ENCODE data around the gene S100A12.

Gene S100A12

GRCh38 chr1:153368495-153368894, 6.9 kb downstream of the S100A12 start:
- no peak for DNase-seq (ENCODE audit: low read depth)

DNA sequence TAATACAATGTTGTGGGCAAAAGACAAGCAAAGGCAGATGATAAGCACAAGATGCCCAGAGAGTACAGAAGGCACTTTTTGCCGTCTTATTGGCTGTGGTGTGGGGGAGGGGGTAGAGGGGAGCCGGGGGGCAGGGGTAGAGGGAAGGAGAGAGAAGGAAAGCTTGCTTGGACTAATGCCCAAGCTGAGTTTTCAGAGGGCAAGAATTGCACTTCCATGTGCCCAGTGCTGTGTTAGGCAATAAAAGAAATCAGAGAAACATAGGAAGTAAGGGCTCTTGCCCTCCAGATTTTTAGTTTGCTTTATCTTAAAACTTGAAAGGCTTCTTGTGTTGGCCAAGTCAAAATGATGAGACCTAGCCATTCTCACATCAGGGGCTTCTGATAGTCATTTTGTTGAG, 8.3 kb downstream of the S100A12 start:
- no peak for DNase-seq (ENCODE audit: low read depth)

- DNase-seq (ENCODE audit: low read depth): no peak
Measured at GRCh38 chr1:153366261-153366660, 9.2 kb downstream of the S100A12 start.

DNA sequence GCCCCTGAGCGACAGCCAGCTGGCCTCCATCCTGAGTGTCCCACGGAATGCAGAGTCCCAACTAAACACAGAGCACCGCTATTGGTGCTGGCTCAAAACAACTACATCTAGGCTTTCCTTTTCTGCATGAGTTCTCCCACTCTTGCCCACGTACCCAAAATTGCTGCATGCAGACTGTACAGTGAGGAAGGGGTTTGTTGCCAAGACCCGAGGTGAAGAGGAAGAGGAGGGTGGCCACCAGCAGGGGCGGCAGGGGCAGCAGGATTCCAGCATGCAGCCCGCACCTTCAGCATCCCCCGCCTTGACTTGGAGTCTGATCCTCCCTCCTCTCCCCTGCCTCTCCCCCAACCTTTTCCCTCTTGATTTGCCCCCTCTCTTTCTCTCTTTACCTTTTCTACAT, 9.7 kb downstream of the S100A12 start:
- no peak for DNase-seq (ENCODE audit: low read depth)

GRCh38 chr1:153364766-153365666, 10.4 kb downstream of the S100A12 start:
- no peak for DNase-seq (ENCODE audit: low read depth)

DNA sequence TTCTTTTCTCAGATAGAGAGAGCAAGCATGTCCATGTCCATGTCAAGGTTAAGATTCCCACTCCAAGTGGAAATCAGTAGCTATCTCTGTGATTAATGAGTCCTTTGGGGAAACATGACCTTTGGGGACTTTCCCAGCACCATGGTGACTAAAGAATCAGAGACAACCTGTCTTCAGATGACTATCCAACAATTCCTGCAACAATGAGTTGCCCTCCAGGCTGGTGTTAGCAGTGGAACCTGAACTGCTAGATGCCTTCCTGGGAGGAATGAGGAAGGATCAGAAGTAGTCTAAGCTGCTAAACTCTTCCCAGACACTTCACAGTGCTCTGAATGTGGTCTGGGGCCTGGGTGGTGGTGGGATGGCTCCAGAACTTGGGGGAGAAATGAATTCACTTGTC, 11.3 kb downstream of the S100A12 start:
- no peak for DNase-seq (ENCODE audit: low read depth)

- DNase-seq (ENCODE audit: low read depth): no peak
Measured at GRCh38 chr1:153363641-153364040, 11.8 kb downstream of the S100A12 start.

DNA sequence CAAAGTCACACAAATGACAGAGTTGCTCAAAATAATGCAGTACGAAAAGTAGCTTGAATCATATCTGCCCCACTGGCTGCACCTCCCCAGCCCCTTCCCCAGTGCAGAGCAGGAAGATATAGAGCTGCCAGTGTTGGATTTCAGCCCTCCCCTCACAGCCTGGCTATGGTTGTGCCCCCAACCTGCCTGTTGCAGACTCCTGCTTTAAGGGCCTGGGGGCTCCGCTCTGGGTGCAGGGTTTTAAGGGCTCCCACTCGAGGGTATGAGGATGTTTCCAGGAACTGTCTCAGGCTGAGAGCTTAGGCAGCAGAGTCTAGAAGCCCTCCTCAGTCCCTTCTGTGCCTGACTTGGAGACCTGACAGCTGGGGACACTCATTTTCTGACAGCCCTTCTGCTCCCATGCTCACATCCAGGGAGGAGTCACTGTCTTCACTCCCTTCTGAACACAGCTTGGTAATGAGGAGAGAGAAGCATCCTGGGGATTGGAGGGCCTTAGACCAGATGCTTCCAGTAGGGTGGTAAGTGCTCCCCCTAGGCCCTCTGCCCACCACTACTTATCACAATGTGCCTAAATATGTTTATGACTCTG, 13.1 kb downstream of the S100A12 start:
- DNase-seq (ENCODE audit: low read depth): no peak

- no peak for DNase-seq (ENCODE audit: low read depth)
Measured at GRCh38 chr1:153361480-153362109, 13.8 kb downstream of the S100A12 start.

- DNase-seq (ENCODE audit: low read depth): no peak
Measured at GRCh38 chr1:153360592-153361479, 14.6 kb downstream of the S100A12 start.

GRCh38 chr1:153360190-153360589, 15.2 kb downstream of the S100A12 start:
- no peak for DNase-seq (ENCODE audit: low read depth)

DNA sequence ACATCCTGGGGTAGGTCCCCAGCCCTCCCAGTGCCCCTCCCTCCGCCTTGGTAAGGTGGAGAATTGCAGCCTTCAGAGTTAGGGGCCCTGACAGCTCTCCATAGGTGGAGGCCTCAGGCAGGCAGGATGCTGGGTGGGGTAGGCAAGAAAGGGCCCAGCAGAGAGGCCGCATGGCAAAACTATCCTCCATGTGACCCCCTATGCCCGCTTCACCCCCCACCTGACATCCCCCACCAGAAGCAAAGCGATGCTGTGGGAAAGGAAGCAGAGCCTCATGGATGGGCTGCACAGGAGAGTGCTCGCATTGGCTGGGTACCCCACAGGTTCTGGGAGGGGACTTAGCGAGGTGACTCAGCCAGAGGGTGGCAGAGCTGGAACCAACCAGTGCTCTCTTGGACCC, 16.2 kb downstream of the S100A12 start:
- DNase-seq (ENCODE audit: low read depth): no peak

DNA sequence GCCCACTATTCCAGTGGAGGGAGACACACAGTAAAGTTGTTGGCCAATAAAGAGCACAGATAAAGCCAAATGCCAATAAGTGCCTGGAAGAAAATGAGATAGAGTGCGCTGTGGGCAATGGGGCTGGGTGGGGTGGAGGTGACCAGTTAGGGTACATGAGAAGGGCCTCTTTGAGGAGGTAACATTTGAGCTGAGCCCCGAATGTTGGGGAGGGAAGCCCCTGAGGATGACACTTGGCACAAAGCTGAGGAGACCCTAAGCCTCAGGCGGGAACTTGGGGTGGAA, 16.8 kb downstream of the S100A12 start:
- no peak for DNase-seq (ENCODE audit: low read depth)

- DNase-seq (ENCODE audit: low read depth): no peak
Measured at GRCh38 chr1:153357853-153358690, 17.3 kb downstream of the S100A12 start, which contains the start of gene S100A9. Gene S100A9 (plus strand): TSS chr1:153357854. CDS start chr1:153358284, 430 bp downstream.

DNA sequence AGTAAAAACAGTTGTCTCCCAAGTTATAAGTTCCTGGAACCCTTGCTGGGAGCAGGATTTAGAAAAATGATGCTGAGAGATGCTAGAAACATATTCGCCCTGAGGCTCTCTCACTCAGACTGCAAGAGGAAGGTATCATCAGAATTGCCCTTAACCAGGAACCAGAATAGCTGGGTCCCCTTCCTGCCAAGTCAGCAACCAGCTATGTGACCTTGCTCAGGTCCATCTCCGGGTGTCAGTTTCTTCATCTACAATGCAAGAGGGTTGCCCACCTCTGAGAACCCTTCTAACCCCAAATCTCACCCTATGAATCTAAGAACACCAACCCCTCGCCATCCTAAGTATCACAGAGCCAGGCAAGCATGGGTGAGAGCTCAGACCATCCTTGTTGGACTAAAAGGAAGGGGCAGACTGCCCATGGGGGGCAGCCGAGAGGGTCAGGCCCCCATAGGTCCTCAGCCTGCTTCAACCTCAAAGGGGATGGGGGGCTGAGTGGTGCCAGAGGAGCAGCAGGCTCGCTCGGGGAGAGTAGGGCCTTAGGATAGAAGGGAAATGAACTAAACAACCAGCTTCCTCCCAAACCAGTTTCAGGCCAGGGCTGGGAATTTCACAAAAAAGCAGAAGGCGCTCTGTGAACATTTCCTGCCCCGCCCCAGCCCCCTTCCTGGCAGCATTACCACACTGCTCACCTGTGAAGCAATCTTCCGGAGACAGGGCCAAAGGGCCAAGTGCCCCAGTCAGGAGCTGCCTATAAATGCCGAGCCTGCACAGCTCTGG, 18.2 kb downstream of the S100A12 start:
- no peak for DNase-seq (ENCODE audit: low read depth)

GRCh38 chr1:153356392-153357075, 18.9 kb downstream of the S100A12 start:
- no peak for DNase-seq (ENCODE audit: low read depth)

DNA sequence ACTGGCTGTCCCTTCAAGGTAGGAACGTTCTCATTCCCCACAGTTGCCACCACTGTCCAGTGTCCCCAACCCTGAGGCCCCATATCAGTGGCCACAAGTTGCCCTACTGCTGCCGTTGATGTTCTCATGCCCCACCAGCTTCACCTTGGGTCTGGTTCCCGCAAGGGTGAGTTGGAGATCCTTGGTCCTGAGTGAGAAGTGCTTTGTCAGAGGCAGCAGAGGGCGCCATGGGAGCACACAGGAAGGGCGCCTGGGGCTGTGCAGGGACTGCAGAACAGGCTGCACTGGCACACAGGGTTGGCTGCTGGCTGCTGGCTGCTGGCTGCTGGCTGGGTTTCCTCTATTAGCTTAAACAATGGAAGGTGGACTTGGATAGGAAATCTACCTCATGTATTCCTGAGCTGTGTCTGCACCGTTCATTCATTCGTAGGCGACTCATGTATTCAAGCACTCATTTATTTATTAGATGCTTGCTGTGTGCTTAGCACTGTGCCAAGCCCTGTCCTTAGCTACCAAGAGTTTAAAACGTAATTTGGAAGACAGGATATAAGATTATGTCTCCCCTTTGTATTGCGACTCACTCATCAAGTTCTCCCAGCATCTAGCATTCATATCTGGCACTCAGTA, 19.9 kb downstream of the S100A12 start:
- no peak for DNase-seq (ENCODE audit: low read depth)

GRCh38 chr1:153354515-153355193, 20.8 kb downstream of the S100A12 start:
- no peak for DNase-seq (ENCODE audit: low read depth)
